GM19193 (cell line): ENCODE data around the gene CHAT.

Source experiments
- POLR2A ChIP-seq: IDR thresholded peaks from 4 replicates; pipeline ENCODE4 v1.6.1; 2011; ENCODE audit not compliant: insufficient read depth, insufficient read length; ENCODE audit errors: extremely low read depth

CHAT gene

GRCh38 chr10:49631975-49632374, 18.1 kb downstream of the CHAT start:
- no peak for TF ChIP-seq POLR2A

GRCh38 chr10:49632406-49633317, 18.8 kb downstream of the CHAT start:
- TF ChIP-seq POLR2A, result no peak

GRCh38 chr10:49633327-49634068, 19.7 kb downstream of the CHAT start:
- TF ChIP-seq POLR2A, result no peak

GRCh38 chr10:49634069-49634660, 20.3 kb downstream of the CHAT start:
- TF ChIP-seq POLR2A, result no peak

GRCh38 chr10:49642311-49642710, 28.5 kb downstream of the CHAT start:
- TF ChIP-seq POLR2A, result no peak

- TF ChIP-seq POLR2A, result no peak
These were observed 29.6 kb downstream of the CHAT start for GRCh38 chr10:49643241-49644034.

- TF ChIP-seq POLR2A, result no peak
These were observed 30.3 kb downstream of the CHAT start for GRCh38 chr10:49644035-49644646.

- TF ChIP-seq POLR2A, result no peak
These were observed 31.6 kb downstream of the CHAT start for GRCh38 chr10:49645417-49645816.

GRCh38 chr10:49645871-49646870, 32.3 kb downstream of the CHAT start:
- no peak for TF ChIP-seq POLR2A

- TF ChIP-seq POLR2A, result no peak
These were observed 33.7 kb downstream of the CHAT start for GRCh38 chr10:49647554-49647953.

GRCh38 chr10:49647985-49648795, 34.4 kb downstream of the CHAT start:
- no peak for TF ChIP-seq POLR2A

- TF ChIP-seq POLR2A, result no peak
These were observed 35.5 kb downstream of the CHAT start for GRCh38 chr10:49649294-49649693.

- no peak for TF ChIP-seq POLR2A
These were observed 36.3 kb downstream of the CHAT start for GRCh38 chr10:49649936-49650723.
